Fibroblast of gingiva (primary cell): ENCODE data around the gene CD300LF.
A peak's percentile ranks its signal among the peaks of the same experiment; 100 is the strongest.

ENCODE experiments used
- DNase-seq: peaks from one replicate; pipeline ENCODE4 v3.0.0-alpha.2; 2011; ENCODE audit warnings: low read depth

Gene CD300LF

DNA sequence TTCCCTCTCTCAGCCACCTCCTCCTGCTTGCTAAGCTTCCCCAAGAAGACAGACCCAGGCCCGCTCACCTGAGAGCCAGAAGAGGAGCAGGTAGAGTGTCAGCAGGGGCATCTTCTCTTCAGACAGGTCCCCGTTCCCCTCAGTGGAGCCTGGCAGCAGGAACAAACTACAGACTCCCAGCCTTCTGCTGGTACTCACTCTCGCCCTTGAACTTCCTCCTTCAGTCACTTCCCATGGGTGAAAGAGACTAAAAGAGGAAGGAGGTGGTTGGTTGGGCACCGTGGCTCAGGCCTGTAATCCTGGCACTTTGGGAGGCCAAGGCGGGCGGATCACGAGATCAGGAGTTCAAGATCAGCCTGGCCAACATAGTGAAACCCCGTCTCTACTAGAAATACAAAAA lies at the start of gene CD300LF:
Gene CD300LF, minus strand, starts transcription at position 168 of the 400 bp plus-strand sequence. Its CDS starts 57 bp downstream, at position 111.
- no peak for DNase-seq

DNA sequence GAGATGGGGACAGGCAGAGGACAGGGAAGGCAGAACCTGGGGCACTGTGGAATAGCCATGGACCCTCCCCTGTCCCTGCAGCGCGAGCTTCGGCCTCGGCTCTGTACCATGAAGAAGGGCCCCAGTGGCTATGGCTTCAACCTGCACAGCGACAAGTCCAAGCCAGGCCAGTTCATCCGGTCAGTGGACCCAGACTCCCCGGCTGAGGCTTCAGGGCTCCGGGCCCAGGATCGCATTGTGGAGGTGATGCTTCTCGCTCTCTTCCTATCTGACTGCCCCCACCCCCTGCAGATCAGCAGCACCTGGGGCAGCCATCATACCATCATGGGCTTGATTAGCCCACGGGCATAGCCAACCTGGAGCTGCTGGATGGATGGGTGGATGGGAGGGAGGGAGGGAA lies 49.2 kb upstream of the CD300LF start:
- DNase-seq, result no peak

DNA sequence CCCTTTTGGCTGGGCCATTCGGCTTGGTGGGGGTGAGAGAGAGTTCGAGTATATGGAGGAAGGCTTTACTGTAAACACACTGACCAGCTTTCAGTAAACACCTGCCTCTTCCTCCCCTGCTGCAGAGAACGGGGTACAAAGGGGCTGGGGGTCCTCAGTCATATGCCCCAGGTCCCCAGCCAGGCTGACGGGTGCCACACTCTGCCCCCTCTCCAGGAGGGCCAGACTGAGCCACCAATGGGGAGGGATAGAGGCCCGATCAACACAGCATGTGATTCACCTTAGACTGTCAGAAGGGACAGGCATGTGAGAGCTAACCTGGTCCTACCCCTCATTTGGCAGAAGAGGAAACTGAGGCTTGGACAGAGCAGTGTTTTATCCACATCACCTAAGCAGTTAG lies 48.7 kb upstream of the CD300LF start:
- DNase-seq, result no peak

DNA sequence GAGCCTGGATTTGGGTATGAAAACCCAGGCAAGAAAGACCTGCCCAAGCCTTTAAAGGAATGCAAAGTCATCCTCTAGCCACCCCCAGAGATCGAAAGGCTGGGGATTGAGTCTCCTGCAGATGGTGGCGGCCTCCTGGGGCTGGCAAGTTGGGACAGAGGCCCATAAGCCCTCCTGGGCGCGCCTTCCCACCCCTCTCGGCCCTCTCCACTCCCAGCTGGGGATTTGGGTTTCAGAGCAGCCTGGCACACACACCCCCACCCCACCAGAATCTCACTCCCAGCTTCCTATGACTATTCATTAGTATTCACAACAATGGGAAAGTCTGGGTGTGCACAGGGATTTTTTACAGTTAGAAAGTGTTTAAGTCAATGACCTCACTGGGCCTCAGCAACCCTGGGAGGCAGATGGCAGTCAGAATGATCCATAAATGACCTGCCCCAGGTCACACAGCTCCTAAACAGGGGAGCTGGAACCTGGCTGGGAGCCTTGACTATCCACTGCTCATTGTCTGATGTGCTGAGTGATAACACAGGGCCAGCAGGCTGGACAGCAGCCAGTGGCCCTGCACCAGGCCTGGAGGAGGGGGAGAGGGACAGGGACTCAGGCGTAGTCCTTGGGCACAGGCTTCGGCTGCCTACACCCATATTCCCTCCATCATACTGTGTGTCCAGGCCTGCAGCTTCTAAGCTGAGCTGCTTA lies 47.8 kb upstream of the CD300LF start:
- no peak for DNase-seq

DNA sequence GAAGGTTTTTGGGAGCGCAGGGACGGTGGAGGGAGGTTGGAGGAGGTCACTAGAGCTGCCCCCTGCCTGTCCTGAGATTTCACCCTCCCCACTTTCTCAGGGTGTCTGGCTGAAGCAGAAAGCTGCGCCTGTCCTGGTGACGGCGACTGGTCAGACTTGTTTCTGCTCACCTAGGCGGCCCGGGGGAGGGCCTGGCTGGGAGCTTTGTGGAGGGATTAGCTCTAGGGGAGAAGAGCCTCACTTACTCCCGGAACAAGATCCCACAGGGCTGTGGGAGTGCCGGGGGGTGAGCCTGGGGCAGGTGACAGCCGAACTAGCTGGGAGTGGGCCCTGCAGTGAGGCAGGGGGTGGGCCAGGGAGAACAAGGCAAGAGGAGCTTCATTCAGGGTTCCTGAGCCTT lies 47.2 kb upstream of the CD300LF start:
- no peak for DNase-seq

DNA sequence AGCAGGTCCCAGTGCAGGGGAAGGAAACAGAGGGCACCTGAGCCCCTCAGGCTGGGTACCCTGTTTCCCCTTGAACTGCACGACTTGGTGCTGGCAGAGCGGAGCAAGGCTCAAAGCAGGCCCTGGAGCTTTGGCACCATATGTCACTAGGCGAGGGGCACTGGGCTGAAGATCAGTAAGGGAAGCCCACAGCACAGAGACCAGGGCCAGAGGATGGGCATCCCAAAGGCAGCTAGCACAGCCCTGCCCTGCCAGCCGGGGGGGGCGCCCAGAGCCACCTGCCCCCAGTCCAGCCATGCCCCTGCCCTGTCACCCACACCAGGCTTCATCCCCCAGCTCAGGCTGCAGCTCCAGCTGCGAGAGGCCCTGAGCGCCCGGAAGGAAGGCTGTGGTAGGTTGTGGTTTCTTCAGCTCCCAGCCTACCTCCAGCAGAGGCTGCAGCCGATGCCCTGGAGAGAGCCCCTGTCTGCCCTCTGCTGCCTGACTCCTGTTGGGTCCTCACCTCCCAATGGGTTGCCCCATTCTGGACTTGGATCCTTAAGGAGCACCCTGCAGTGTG lies 46.6 kb upstream of the CD300LF start:
- no peak for DNase-seq

DNA sequence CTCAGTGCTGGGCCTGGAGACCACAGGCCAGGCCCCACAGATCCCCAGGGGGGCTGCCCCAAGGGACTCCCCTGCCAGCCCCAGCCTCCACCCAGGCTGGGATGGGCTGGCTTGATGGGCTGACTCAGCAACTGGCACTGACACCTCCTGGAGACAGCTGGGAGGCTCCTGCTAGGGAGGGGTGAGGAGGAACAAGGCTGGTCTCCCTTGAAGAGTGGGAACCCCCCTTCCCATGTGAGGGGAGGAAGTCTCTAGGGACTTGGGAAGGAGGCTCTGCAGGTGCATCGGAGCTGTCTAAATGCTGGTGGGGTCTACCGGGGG lies 46.1 kb upstream of the CD300LF start:
- no peak for DNase-seq

DNA sequence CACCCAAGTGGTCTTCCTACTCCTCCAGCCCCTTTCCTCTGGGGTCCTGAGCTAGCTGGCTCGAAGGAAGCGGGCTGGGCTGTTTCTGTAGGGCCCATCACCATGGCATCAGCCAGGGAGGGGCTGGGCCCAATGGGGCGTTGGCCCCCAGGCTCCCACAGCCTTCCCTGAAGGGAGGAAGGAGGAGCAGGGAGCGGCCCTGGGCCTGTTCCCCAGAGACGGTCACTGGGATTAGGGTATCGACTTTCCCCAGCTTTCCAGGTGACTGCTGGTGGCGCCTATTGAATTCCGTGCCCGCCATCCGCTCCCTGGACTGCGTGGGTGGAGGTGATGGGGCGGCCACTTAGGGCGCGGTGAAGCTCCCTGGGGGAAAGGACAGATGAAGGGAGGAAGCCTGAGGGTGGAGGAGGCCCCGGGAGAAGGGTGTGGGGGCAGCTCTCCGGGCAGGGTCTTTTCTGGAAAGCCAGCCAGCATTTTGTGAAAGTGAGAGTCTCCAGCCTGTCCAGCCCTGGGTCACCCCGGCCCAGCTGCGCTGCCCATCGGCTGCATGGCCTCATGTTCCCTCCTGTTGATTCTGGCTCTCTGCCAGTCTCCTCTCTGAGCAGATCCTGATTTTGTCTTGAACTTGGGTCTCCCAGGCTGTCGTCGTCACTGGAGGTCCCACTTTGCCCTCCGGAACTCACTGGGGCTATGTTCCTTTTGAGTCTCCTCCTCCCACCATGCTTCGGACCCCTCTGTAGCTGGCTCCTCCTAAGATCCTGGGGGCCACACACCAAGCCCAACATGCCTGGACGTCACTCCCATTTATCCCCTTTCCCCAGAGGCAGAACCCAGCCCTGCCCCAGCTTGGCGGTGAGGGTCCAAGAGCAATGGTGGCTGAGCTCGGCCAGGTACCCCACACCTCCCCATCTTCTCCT lies 45.5 kb upstream of the CD300LF start:
- DNase-seq, result no peak

DNA sequence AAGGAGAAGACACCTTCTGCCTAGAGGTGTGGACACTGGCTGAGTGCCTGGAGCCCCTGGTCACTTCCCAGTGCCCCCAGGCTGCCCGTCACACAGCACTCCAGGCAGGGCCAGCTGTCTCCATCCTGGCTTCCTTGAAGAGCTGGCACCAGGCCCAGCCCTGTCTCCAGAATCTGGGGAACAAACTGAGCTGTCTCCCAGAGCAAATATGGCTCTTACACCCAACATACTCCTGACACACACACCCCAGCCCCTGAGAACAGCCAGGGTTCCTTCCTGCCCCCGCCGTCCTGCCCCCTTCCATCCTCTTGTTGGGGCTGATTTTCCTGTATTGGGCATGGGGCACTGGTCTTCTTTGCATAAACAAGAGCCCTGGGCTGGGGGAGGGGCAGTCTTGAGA lies 44.8 kb upstream of the CD300LF start:
- DNase-seq, result no peak

DNA sequence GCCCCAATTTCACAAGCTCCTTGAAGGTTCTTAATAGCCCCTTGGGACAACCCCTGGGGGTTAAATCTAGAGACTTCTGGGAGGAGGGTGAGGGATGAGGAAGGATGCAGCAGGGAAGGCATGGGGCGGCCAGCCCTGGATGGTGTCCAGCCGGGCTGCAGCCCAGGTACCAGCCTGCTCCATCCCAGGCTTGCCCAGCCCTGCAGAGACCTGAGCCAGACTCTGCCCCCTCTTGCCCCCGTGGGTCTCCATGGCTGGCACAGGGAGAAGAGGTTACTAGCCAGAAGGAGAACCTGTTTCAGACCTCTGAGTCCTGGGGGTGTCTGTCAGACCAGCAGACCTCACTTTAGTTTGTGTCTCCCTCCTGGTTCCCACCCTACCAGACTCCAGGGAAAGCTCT lies 44.2 kb upstream of the CD300LF start:
- no peak for DNase-seq

DNA sequence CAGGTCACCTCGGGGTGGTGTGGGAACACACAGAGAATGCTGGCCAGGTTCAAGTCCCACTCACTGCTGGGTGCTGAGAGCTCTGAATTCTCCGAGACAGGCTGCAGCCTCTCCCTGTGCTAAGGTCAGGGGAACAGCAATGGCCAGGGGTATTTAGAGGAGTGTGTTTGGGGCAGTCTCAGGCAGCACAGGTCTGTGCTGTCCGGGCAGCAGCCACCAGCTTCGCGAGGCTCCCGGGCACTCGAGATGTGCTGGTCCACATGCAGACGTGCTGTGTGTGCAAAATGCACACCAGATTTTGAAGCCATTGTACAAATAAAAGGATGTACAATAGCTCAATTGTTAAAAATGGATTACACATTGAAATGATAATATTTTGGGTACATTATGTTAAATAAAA lies 42.8 kb upstream of the CD300LF start:
- no peak for DNase-seq

DNA sequence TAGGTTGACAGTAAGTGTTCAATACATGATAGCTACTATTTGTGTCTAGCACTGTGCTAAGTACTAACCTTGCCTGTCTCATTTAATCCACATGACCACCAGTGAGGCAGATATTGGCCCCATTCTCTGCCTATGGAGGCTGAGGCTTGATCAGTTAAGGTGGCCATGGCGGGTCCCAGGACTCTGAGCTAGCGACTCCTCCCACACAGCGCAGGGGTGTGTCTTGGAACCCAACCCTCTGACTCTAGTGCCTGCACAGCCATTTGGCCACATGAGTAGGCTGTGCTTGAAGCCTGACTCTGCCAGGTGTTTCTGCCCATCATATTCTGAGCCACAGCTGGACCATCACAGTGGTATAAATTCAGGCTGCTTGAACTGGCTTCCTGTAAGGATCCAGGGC lies 42.1 kb upstream of the CD300LF start:
- DNase-seq, result no peak

DNA sequence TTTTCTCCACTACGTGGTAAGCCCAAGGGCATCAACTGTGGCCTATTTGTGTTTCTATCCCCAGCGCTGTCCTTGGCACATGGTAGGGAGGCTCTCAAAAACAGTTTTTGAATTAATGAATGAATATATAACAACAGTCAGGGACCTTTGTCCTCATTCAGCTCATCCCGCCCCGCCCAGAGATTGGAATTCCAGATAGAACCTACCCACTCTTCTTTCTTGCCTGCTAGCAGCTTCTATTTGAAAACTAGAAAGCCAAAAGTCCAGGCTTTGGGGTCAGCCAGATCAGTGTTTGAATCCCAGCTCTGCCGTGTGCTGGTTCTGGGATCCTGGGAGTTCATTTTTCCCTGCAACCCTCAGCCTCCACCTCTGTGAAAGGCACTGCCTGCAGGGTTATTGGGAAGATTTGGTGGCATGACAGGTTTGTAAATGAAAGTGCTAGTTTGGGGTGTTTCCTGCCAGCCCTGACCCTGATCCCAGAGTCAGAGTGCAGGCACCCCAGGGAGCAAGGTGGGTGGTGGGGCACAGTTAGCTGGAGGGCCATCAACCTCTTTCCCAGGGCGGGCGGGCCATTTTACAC lies 40.2 kb upstream of the CD300LF start:
- no peak for DNase-seq

DNA sequence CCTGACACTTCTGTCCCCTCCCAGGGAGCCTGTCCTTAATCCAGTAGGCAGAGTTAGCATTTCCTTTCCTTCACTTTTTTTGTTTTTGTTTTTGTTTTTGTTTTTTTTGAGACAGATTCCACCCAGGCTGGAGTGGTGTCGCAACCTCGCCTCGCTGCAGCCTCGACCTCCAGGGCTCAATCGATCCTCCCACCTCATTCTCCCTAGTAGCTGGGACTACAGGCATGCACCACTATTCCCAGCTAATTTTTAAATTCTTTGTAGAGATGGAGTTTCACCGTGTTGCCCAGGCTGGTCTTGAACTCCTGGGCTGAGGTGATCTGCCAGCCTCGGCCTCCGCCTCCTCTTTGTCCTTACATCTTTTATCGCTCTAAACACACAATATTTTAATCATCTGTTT lies 39.7 kb upstream of the CD300LF start:
- DNase-seq, result no peak

DNA sequence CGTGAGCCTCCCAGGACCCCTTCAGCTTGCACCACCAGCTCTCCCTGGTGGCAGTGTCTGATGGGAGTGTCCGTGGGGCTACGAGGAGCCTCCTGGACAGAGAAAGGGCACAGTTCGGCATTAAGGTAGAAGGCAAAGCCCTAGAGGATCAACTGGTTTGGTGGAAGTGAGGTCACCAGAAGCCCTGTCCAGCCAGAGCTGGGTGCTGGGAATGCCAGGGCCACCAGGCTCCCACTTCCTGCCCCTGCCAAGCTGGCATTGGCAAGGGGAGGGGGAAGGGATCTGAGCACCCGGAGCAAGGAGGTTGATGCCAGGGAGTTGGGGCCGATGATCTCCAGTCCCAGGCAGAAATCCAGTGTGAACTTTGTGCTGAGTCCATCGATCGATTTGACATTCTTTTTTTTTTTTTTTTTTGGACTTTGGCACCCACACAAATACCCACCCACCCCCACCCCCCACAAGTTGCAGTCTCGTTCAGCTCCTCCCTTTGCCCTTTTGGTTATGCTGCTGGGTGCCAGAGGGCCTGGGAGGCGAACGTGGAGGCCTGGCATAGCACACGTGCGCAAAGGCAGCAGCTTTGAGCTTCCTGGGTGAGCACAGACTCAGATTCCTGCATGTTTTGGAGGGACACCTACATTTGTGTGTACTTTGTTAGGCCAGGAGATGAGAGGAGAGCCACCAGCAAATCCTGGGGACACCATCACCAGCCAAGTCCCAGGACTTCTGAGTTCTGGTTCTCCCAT lies 37.8 kb upstream of the CD300LF start:
- no peak for DNase-seq

DNA sequence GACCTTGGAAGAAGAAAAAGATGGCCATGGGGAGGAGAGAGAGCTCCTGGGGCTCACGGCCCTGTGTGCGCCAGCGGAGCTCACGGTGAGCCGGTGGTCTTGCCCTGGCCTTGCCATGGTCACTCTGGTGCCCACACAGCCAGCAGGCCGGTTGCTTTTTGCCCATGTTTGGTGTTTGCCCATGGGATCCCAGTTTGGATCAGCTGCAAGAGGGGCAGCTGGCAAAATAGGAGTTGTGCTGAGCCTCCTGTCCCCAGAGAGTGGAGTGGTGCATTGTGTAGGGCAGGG lies 37.3 kb upstream of the CD300LF start:
- no peak for DNase-seq

DNA sequence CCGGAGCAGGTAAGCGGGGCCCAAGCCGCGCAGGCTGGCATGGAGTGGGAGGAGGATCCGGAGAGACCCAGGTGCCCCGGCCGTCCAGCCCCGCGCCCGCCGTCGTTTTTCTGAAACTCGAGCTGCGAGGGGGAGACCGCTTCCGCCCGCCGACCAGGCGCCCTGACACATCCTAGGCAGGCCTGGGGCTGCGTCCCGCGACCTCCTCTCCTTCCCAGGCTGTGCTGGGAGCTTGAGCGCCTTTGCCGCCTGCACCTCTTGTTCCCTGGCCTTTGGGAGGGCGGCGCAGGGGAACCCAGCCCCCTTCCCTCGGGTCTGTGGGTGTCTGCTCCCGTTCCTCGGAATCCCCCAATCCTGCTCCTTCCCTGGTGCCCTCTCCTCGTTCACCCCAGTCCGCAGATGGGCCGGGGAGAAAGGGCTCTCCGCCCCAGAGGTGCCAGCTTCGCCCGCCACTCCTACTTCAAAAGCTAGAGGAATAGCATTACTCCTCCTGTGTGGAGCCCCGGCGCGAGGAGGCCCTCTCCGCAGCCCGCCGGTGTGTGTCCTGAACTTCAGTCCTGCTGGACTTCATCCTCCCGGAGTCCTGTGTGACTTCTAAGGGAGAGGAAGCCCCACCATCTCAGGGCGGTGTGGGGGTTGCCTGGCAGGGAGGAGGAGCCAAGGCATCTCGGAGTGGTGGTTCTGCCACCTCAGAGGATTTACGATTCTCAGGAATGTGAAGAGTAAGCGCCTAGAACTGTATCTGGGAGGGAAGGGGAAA lies 36.7 kb upstream of the CD300LF start:
- no peak for DNase-seq

DNA sequence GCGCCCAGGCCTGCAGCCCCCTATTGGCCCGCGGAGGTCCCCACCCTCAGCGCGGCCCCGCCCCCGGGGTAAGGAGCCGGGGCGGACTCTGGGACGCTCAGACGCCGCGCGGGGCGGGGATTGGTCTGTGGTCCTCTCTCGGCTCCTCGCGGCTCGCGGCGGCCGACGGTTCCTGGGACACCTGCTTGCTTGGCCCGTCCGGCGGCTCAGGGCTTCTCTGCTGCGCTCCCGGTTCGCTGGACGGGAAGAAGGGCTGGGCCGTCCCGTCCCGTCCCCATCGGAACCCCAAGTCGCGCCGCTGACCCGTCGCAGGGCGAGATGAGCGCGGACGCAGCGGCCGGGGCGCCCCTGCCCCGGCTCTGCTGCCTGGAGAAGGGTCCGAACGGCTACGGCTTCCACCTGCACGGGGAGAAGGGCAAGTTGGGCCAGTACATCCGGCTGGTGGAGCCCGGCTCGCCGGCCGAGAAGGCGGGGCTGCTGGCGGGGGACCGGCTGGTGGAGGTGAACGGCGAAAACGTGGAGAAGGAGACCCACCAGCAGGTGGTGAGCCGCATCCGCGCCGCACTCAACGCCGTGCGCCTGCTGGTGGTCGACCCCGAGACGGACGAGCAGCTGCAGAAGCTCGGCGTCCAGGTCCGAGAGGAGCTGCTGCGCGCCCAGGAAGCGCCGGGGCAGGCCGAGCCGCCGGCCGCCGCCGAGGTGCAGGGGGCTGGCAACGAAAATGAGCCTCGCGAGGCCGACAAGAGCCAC lies 36.0 kb upstream of the CD300LF start, which contains the start of gene NHERF1:
Gene NHERF1, plus strand, starts transcription at position 100 of the 750 bp plus-strand sequence. Its CDS starts 219 bp downstream, at position 319.
- peak; percentile 89 for DNase-seq

DNA sequence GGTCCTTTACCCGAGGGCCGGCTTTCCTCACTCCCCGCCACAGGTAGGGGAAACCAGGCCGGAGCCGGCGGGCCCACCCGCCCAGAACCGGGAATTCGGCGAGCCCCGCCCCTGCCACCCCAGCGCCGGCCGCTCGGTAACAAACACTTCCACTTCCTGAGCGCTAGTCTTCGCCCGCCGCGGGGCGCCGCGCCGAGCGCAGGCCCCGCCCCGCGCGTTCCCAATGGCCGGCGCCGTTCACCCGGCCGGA lies 35.5 kb upstream of the CD300LF start:
- DNase-seq, result no peak

DNA sequence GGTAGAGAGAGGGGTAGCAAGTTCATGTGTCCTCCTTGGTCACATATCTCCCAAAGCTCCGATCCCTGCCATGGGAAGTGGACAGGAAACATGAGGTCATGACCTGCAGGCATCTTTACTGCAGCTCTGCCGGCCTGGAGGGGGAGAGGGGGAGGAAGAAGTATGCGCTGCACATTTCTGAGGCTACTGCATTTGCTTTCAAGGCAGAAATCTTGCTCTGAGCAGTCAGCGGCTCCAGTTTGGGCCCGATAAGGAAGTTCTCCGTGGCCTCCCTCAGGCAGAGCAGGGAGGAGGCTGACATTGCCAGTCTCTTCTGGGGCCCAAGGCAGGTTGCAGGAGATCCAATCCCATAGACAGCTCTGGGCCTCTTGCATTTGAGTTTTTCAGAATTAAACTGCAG lies 34.2 kb upstream of the CD300LF start:
- DNase-seq, result no peak

DNA sequence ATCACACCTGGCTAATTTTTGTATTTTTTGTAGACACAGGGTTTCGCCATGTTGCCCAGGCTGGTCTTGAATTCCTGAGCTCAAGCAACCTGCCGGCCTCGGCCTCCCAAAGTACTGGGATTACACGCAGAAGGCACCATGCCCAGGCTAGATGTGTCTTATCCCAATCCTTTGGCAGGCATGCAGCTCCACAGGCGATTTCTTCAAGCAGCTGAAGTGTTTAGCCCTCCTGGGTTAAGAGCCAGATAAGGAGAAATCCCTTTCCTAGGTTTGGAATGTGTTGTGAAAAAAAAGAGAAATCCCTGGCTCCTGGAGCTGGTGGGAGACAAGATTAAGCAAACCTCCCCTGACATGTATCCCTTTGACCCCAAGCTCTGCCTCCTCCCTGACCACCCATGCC lies 33.7 kb upstream of the CD300LF start:
- DNase-seq, result no peak
